OCI-LY7 (cell line): Measurements from ENCODE around the gene LGI2. TPM values are rescaled to one million over a fixed set of nuclear protein-coding genes. Genes with fewer than 3 reads are reported as not detected.

Experiments used
- BruUV-seq: library from RNA; stranded (reverse); fragments of 400-500 nt; replicated peaks from 2 replicates; lab custom pipeline; 2021; lab: Mats Ljungman, UMichigan
- CTCF ChIA-PET: fragments of 300-600 bp; sonication (Branson Sonifier 250); formaldehyde crosslinking; loops from one replicate; lab custom pipeline; 2022; ENCODE audit warnings: antibody characterized with exemption; ENCODE audit not compliant: unreplicated experiment; lab: Charles Lee
- POLR2A ChIA-PET: fragments of 300-600 bp; sonication (Branson Sonifier 250); formaldehyde crosslinking; loops from one replicate; lab custom pipeline; 2022; ENCODE audit warnings: antibody characterized with exemption; lab: Charles Lee
- DNase-seq: peaks from one replicate; pipeline ENCODE4 v3.0.0-alpha.2; 2015; ENCODE audit warnings: low spot score
- H2AFZ ChIP-seq: fragments of 200-600 bp; sonication (generic), shearing (Covaris generic); 2 replicates; pipeline ENCODE4 v1.6.1; 2014; ENCODE audit warnings: mild to moderate bottlenecking, antibody characterized with exemption, low read length, moderate library complexity
- H3K27ac ChIP-seq: fragments of 200-600 bp; sonication (generic); 2 replicates; pipeline ENCODE4 v1.5.1; 2014; ENCODE audit warnings: mixed run types, low read depth, mild to moderate bottlenecking, moderate library complexity, low read length, inconsistent platforms; ENCODE audit not compliant: poor library complexity, severe bottlenecking
- H3K36me3 ChIP-seq: fragments of 200-600 bp; sonication (generic); 2 replicates; pipeline ENCODE4 v1.6.1; 2014; ENCODE audit warnings: mild to moderate bottlenecking, antibody characterized with exemption, low read length, moderate library complexity, mixed read lengths; ENCODE audit not compliant: insufficient read depth
- H3K4me1 ChIP-seq: fragments of 200-600 bp; sonication (generic); 2 replicates; pipeline ENCODE4 v1.5.1; 2014; ENCODE audit warnings: mild to moderate bottlenecking, low read length; ENCODE audit not compliant: insufficient read depth, poor library complexity, severe bottlenecking
- H3K4me2 ChIP-seq: fragments of 200-600 bp; sonication (generic); 2 replicates; pipeline ENCODE4 v1.6.1; 2014; ENCODE audit warnings: mild to moderate bottlenecking, low read length
- H3K4me3 ChIP-seq: fragments of 200-600 bp; sonication (generic); 2 replicates; pipeline ENCODE4 v1.5.1; 2014; ENCODE audit warnings: mild to moderate bottlenecking, low read depth, low read length; ENCODE audit not compliant: poor library complexity, severe bottlenecking
- H3K79me2 ChIP-seq: fragments of 200-600 bp; sonication (generic); 2 replicates; pipeline ENCODE4 v1.6.1; 2016; ENCODE audit warnings: low read depth, mild to moderate bottlenecking, low read length, moderate library complexity, mixed read lengths; ENCODE audit not compliant: insufficient read depth
- H3K9me2 ChIP-seq: fragments of 200-600 bp; sonication (generic); 2 replicates; pipeline ENCODE4 v1.6.1; 2016; ENCODE audit warnings: mild to moderate bottlenecking, low read length, mixed read lengths; ENCODE audit not compliant: insufficient read depth
- H3K9me3 ChIP-seq: fragments of 200-600 bp; sonication (generic); 2 replicates; pipeline ENCODE4 v1.6.1; 2014; ENCODE audit warnings: mild to moderate bottlenecking, mixed run types, low read length, mixed read lengths
- H4K20me1 ChIP-seq: fragments of 200-600 bp; sonication (generic); 2 replicates; pipeline ENCODE4 v1.6.1; 2014; ENCODE audit warnings: mild to moderate bottlenecking, antibody characterized with exemption, low read length, moderate library complexity, mixed read lengths; ENCODE audit not compliant: insufficient read depth
- CTCF ChIP-seq: fragments of 200-600 bp; sonication (generic); conservative IDR thresholded peaks from 2 replicates; pipeline ENCODE4 v1.5.1; 2014; ENCODE audit warnings: mild to moderate bottlenecking, antibody characterized with exemption, low read length, moderate library complexity, mixed read lengths
- EZH2phosphoT487 ChIP-seq: fragments of 200-600 bp; sonication (generic); IDR thresholded peaks from 2 replicates; pipeline ENCODE4 v1.6.1; 2018; ENCODE audit warnings: low read depth, borderline replicate concordance, mild to moderate bottlenecking, mixed run types, antibody characterized with exemption, low read length, moderate library complexity, mixed read lengths
- intact Hi-C: fragments of 100-400 bp; cut with micrococcal nuclease; formaldehyde crosslinking; loops from one replicate; pipeline ENCODE4 v1.10.0; 2022; ENCODE audit not compliant: unreplicated experiment
- total RNA-seq, 2 experiments: library from RNA; depleted of rRNA in 1 of 2; stranded (reverse); fragments of >200 nt in 1 of 2; shearing (Covaris generic) in 1 of 2; gene quantifications; 2 replicates each; pipeline ENCODE4 v1.2.3, GENCODE V29; 2014 to 2022

LGI2 gene
- total RNA-seq, 2 experiments from 2014 or later: not detected

GRCh38 chr4:25012655-25013054, 18.1 kb downstream of the LGI2 start:
- H3K36me3 ChIP-seq: no peaks in the 10 kb centered on the region

GRCh38 chr4:25011135-25011866, 19.4 kb downstream of the LGI2 start:
- Histone ChIP-seq H3K4me3 (no peak overlapping the region), H3K27ac (no peak overlapping the region), H3K9me2 (no peaks in the 10 kb centered on the region), H3K4me2 (no peak overlapping the region), H2AFZ (no peak overlapping the region), H3K36me3 (no peaks in the 10 kb centered on the region), H4K20me1 (no peaks in the 10 kb centered on the region), H3K79me2 (no peaks in the 10 kb centered on the region), H3K9me3 (no peaks in the 10 kb centered on the region), H3K4me1 (no peaks in the 10 kb centered on the region)
- POLR2A ChIA-PET: interaction anchor here (0.9 kb wide), 1 partner anchor 11 kb away, joined by 3 read pairs; no protein-coding TSS in a partner anchor
- BruUV-seq: no TSS peak
- TF ChIP-seq CTCF (no peak), EZH2phosphoT487 (no peak)
- DNase-seq: no peak
- intact Hi-C loops: no loop called here
- CTCF ChIA-PET: no interaction called here

More at GRCh38 chr4:25012655-25013054, 18.1 kb downstream of the LGI2 start:
- Histone ChIP-seq H4K20me1 (no peaks in the 10 kb centered on the region), H3K4me2 (no peak overlapping the region), H3K4me3 (no peak overlapping the region), H2AFZ (no peak overlapping the region), H3K27ac (no peak overlapping the region), H3K9me2 (no peaks in the 10 kb centered on the region), H3K9me3 (no peaks in the 10 kb centered on the region), H3K4me1 (no peaks in the 10 kb centered on the region), H3K79me2 (no peaks in the 10 kb centered on the region)
- no peak for DNase-seq
- POLR2A ChIA-PET: no interaction called here
- TF ChIP-seq EZH2phosphoT487: no peak
- no peak for TF ChIP-seq CTCF
- BruUV-seq: no TSS peak
- CTCF ChIA-PET: no interaction called here
- intact Hi-C loops: no loop called here

- no peaks in the 10 kb centered on the region for H4K20me1 ChIP-seq
- H3K27ac ChIP-seq: no peak overlapping the region
- no peaks in the 10 kb centered on the region for H3K79me2 ChIP-seq
- CTCF ChIA-PET: no interaction called here
- no peaks in the 10 kb centered on the region for H3K9me2 ChIP-seq
- no peaks in the 10 kb centered on the region for H3K36me3 ChIP-seq
- no peak overlapping the region for H3K4me2 ChIP-seq
- DNase-seq: no peak
- intact Hi-C loops: no loop called here
- no TSS peak for BruUV-seq
- no peak overlapping the region for H3K4me3 ChIP-seq
- no peaks in the 10 kb centered on the region for H3K9me3 ChIP-seq
- POLR2A ChIA-PET: no interaction called here
- TF ChIP-seq EZH2phosphoT487 (no peak), CTCF (no peak)
- no peaks in the 10 kb centered on the region for H3K4me1 ChIP-seq
- H2AFZ ChIP-seq: no peak overlapping the region
Observed at GRCh38 chr4:25007598-25007997, 23.1 kb downstream of the LGI2 start.
